K562 (cell line): ENCODE measurements around the gene TRIO. TPM values are rescaled to one million over a fixed set of nuclear protein-coding genes. Genes with fewer than 3 reads are reported as not detected.

Experiments
- ATAC-seq: fragments of 200-7000 bp; cut with Tn5 transposase; 3 replicates; pipeline ENCODE4 v1.9.1; 2020; ENCODE audit warnings: moderate library complexity
- BruUV-seq: library from RNA; stranded (reverse); fragments of 400-500 nt; replicated peaks from 2 replicates; lab custom pipeline; 2021; lab: Mats Ljungman, UMichigan
- CTCF ChIA-PET: fragments of 300-600 bp; formaldehyde crosslinking; extraction: SDS; loops from one replicate; lab custom pipeline; 2021; ENCODE audit warnings: low intra/inter-chr PET ratio; lab: Yijun Ruan, JAX
- POLR2A ChIA-PET: fragments of 300-600, 350-650 bp; sonication (Branson Sonifier 250); formaldehyde crosslinking; extraction: SDS; loops from one replicate; lab custom pipeline; 2021; ENCODE audit warnings: antibody characterized with exemption, inconsistent platforms; lab: Yijun Ruan, JAX
- DNase-seq, 4 experiments: peaks; one replicate each; pipeline versions ENCODE4 v3.0.0 to v3.0.0-alpha.2; 2011 to 2018; ENCODE audit warnings: low spot score in 3 of 4, mixed read lengths in 3 of 4; ENCODE audit errors: extremely low read depth in 1 of 4
- FAIRE-seq: peaks from 2 replicates; lab custom pipeline; 2011; peaks lifted over from hg19 to GRCh38; lab: Jason Lieb, UNC
- H2AFZ ChIP-seq: 2 replicates; pipeline ENCODE4 v1.6.0; 2011; ENCODE audit warnings: low read depth, low read length, control low read depth, inconsistent platforms
- H3K27ac ChIP-seq: fragments of 200-600 bp; 3 replicates; pipeline ENCODE4 v1.8.0; 2011; ENCODE audit warnings: low read depth, mild to moderate bottlenecking, control low read depth, inconsistent platforms, low read length, moderate library complexity, mixed read lengths; ENCODE audit errors: extremely low read depth
- H3K27me3 ChIP-seq, 2 experiments: fragments of 300-600 bp in 1 of 2; 2 replicates in 1 of 2; 3 replicates in 1 of 2; pipeline versions ENCODE4 v1.6.0 to v1.8.0; 2011; ENCODE audit warnings: inconsistent platforms in 2 of 2, low read length in 2 of 2, mild to moderate bottlenecking in 1 of 2, mixed read lengths in 1 of 2, moderate library complexity in 1 of 2; ENCODE audit not compliant: control insufficient read depth in 2 of 2, insufficient read depth in 2 of 2
- H3K36me3 ChIP-seq: fragments of 300-600 bp; 3 replicates; pipeline ENCODE4 v1.8.0; 2011; ENCODE audit warnings: mild to moderate bottlenecking, low read length, inconsistent platforms; ENCODE audit not compliant: control insufficient read depth, insufficient read depth
- H3K4me1 ChIP-seq, 2 experiments: fragments of 200-600 bp in 1 of 2; replicated peaks in 1 of 2; 2 replicates in 1 of 2; 3 replicates in 1 of 2; pipeline versions ENCODE4 v1.5.1 to v1.8.0; 2011; ENCODE audit warnings: inconsistent platforms in 2 of 2, low read length in 2 of 2, mild to moderate bottlenecking in 1 of 2, mixed read lengths in 1 of 2, moderate library complexity in 1 of 2; ENCODE audit not compliant: control insufficient read depth in 2 of 2, insufficient read depth in 2 of 2
- H3K4me2 ChIP-seq: 2 replicates; pipeline ENCODE4 v1.6.1; 2011; ENCODE audit warnings: low read length, control low read depth, inconsistent platforms, mixed read lengths; ENCODE audit not compliant: insufficient read depth
- H3K4me3 ChIP-seq: fragments of 200-600 bp; sonication (generic), shearing (Covaris generic); 2 replicates; pipeline ENCODE4 v1.5.1; 2016; ENCODE audit warnings: control low read depth, inconsistent platforms
- H3K79me2 ChIP-seq: fragments of 200-600 bp; 3 replicates; pipeline ENCODE4 v1.8.0; 2011; ENCODE audit warnings: low read length, inconsistent platforms; ENCODE audit not compliant: control insufficient read depth, insufficient read depth
- H3K9ac ChIP-seq, 2 experiments: 2 replicates each; pipeline versions ENCODE4 v1.6.0 to v1.6.1; 2011; ENCODE audit warnings: low read depth in 2 of 2, low read length in 2 of 2, control low read depth in 1 of 2, inconsistent platforms in 1 of 2, mild to moderate bottlenecking in 1 of 2, mixed read lengths in 1 of 2; ENCODE audit not compliant: insufficient read depth in 1 of 2
- H3K9me1 ChIP-seq: one replicate; pipeline ENCODE4 v1.6.0; 2011; ENCODE audit warnings: inconsistent platforms, mild to moderate bottlenecking, low read length, moderate library complexity; ENCODE audit not compliant: control insufficient read depth, insufficient read depth
- H3K9me3 ChIP-seq: replicated peaks from 2 replicates; pipeline ENCODE4 v1.5.1; 2011; ENCODE audit warnings: low read depth, low read length, inconsistent platforms; ENCODE audit not compliant: control insufficient read depth, insufficient read depth
- H4K20me1 ChIP-seq: replicated peaks from 2 replicates; pipeline ENCODE4 v1.6.1; 2011; ENCODE audit warnings: low read length, inconsistent platforms, mixed read lengths; ENCODE audit not compliant: control insufficient read depth, insufficient read depth
- CBX5 ChIP-seq: IDR thresholded peaks from 2 replicates; pipeline ENCODE4 v1.6.1; 2014; ENCODE audit warnings: low read depth, borderline replicate concordance
- CC2D1A ChIP-seq: fragments of 450-650 bp; IDR thresholded peaks from 2 replicates; pipeline ENCODE4 v1.6.1; 2017; ENCODE audit warnings: mild to moderate bottlenecking
- CREB3 ChIP-seq: fragments of 450-650 bp; conservative IDR thresholded peaks from 2 replicates; pipeline ENCODE4 v1.6.1; 2016; ENCODE audit warnings: missing genetic modification characterization, low read depth, mild to moderate bottlenecking, missing compliant biosample characterization, moderate library complexity
- CREB5 ChIP-seq: fragments of 250-450 bp; sonication (Bioruptor Pico); IDR thresholded peaks from 2 replicates; pipeline ENCODE4 v1.5.0; 2020; ENCODE audit warnings: mild to moderate bottlenecking
- HMGN3 ChIP-seq: IDR thresholded peaks from 2 replicates; pipeline ENCODE4 v1.6.1; 2011; ENCODE audit warnings: borderline replicate concordance, low read depth, mild to moderate bottlenecking, mixed read lengths, low read length; ENCODE audit not compliant: insufficient read length; ENCODE audit errors: extremely low read depth
- ILF3 ChIP-seq: fragments of 450-650 bp; IDR thresholded peaks from 2 replicates; pipeline ENCODE4 v1.6.1; 2018; ENCODE audit warnings: antibody characterized with exemption, mild to moderate bottlenecking, moderate library complexity, borderline replicate concordance
- KDM4B ChIP-seq, 2 experiments: fragments of 450-650 bp in 1 of 2; sonication (generic) in 1 of 2; IDR thresholded peaks; 2 replicates each; pipeline ENCODE4 v1.6.1; 2016 to 2017; ENCODE audit warnings: borderline replicate concordance in 2 of 2, antibody characterized with exemption in 1 of 2, low read depth in 1 of 2, mild to moderate bottlenecking in 1 of 2
- MAFK ChIP-seq: IDR thresholded peaks from 2 replicates; pipeline ENCODE4 v1.6.1; 2011; ENCODE audit warnings: low read length, improper control_type of control experiment
- NCOA4 ChIP-seq: fragments of 450-650 bp; IDR thresholded peaks from 2 replicates; pipeline ENCODE4 v1.6.1; 2018; ENCODE audit warnings: mild to moderate bottlenecking; ENCODE audit not compliant: partially characterized antibody
- PHB ChIP-seq: fragments of 250-450 bp; sonication (Bioruptor Pico); IDR thresholded peaks from 2 replicates; pipeline ENCODE4 v1.5.0; 2021
- POLR3G ChIP-seq: IDR thresholded peaks from 2 replicates; pipeline ENCODE4 v1.6.1; 2011; ENCODE audit not compliant: insufficient read length, insufficient replicate concordance; ENCODE audit errors: extremely low read depth
- ZBED1 ChIP-seq: IDR thresholded peaks from 2 replicates; pipeline ENCODE4 v1.6.1; 2014
- ZZZ3 ChIP-seq: fragments of 450-650 bp; IDR thresholded peaks from 2 replicates; pipeline ENCODE4 v1.6.1; 2016; ENCODE audit warnings: antibody characterized with exemption, mild to moderate bottlenecking, moderate library complexity
- WGBS: fragments of 100-300 bp; shearing (Covaris generic); methylation state at CpG from one replicate; pipeline ENCODE4 v1.1.6; 2016; ENCODE audit warnings: low coverage, mixed read lengths; ENCODE audit not compliant: insufficient coverage; ENCODE audit errors: missing lambda C conversion rate; 5-methylcytosine and 5-hydroxymethylcytosine counted together
- in situ Hi-C: fragments of 300-500 bp; cut with MboI; formaldehyde crosslinking; loops from 4 replicates; pipeline ENCODE4 v1.15.0; 2018; ENCODE audit warnings: inconsistent platforms, mixed read lengths
- intact Hi-C: fragments of 100-400 bp; cut with micrococcal nuclease; formaldehyde crosslinking; loops from 2 replicates; pipeline ENCODE4 v1.14.2; 2022
- polyA plus RNA-seq, 8 experiments: library from polyadenylated mRNA; depleted of rRNA in 4 of 8; stranded (reverse) in 5 of 8; unstranded in 3 of 8; fragments of >200 nt; fragmentation: Nextera tagmentation in 2 of 8; fragmentation: Illumina TruSeq in 1 of 8; extraction: Ambion mirVana in 2 of 8; extraction: Trizol in 1 of 8; gene quantifications; 2 replicates each; pipeline versions ENCODE4 v1.2.1 to v1.2.3, GENCODE V29; 2011 to 2014; ENCODE audit warnings: inconsistent platforms in 1 of 8, missing spikeins in 1 of 8
- total RNA-seq, 7 experiments: library from RNA; depleted of rRNA in 6 of 7; stranded (reverse); fragments of >200 nt in 6 of 7; fragmentation: Illumina TruSeq in 2 of 7; extraction: Trizol in 2 of 7; gene quantifications; 2 replicates each; pipeline versions ENCODE4 v1.2.1 to v1.2.3, GENCODE V29; 2011 to 2021; ENCODE audit warnings: low replicate concordance in 1 of 7

The TRIO gene
- total and polyA plus RNA-seq, 9 of the 15 experiments (the other 6 are each of a cell fraction or from before 2014, with no cell fraction given): 0.24 to 5.0 (median 1.1) TPM

- ATAC-seq (no peak), FAIRE-seq (no peak), DNase-seq (no peak)
- no peak overlapping the region for H3K4me2 ChIP-seq
- no peaks in the 10 kb centered on the region for H3K36me3 ChIP-seq
- H3K9me3 ChIP-seq: no peaks in the 10 kb centered on the region
- no peaks in the 10 kb centered on the region for H3K9me1 ChIP-seq
- H2AFZ ChIP-seq: no peak overlapping the region
- H3K27me3 ChIP-seq: peaks cover 23 to 59% of the 10 kb centered on the region in 2 experiments
- in situ Hi-C loops (no loop called here), intact Hi-C loops (no loop called here)
- no peaks in the 10 kb centered on the region for H4K20me1 ChIP-seq
- TF ChIP-seq CC2D1A: no peak
- TF ChIP-seq CREB5 (CRISPR knock-in tag): no peak
- TF ChIP-seq CBX5: no peak
- H3K4me1 ChIP-seq: no peaks in the 10 kb centered on the region
- no peak overlapping the region for H3K4me3 ChIP-seq
- CTCF ChIA-PET: no interaction called here
- POLR2A ChIA-PET: interaction anchor here (0.5 kb wide), 1 partner anchor 111 kb away, joined by 3 read pairs; no protein-coding TSS in a partner anchor
- no TSS peak for BruUV-seq
- no peak overlapping the region for H3K9ac ChIP-seq
- H3K27ac ChIP-seq: no peak overlapping the region
- 2% methylated on average over 3 of the region's 3 CpGs for WGBS
- H3K79me2 ChIP-seq: no peaks in the 10 kb centered on the region
These were observed 272.5 kb downstream of the TRIO start for GRCh38 chr5:14415698-14416074.

GRCh38 chr5:14416621-14417275, 273.6 kb downstream of the TRIO start:
- H3K4me2 ChIP-seq: no peak overlapping the region
- peaks cover 25 to 64% of the 10 kb centered on the region in 2 experiments for H3K27me3 ChIP-seq
- DNase-seq: no peak
- in situ Hi-C loops (no loop called here), intact Hi-C loops (no loop called here)
- H3K36me3 ChIP-seq: no peaks in the 10 kb centered on the region
- no peak overlapping the region for H3K4me3 ChIP-seq
- H3K27ac ChIP-seq: no peak overlapping the region
- H4K20me1 ChIP-seq: no peaks in the 10 kb centered on the region
- no peak overlapping the region for H3K9ac ChIP-seq
- WGBS: 6% methylated on average over 12 of the region's 12 CpGs
- H3K4me1 ChIP-seq: no peaks in the 10 kb centered on the region
- H3K9me1 ChIP-seq: no peaks in the 10 kb centered on the region
- ChIA-PET CTCF (no interaction called here), POLR2A (interaction anchor here (0.6 to 1.2 kb wide), 3 partner anchors 8 to 274 kb away, joined by 3 read pairs; no protein-coding TSS in a partner anchor)
- H2AFZ ChIP-seq: no peak overlapping the region
- TF ChIP-seq NCOA4: no peak
- no peak for TF ChIP-seq HMGN3
- TF ChIP-seq MAFK: no peak
- TF ChIP-seq KDM4B (IDR thresholded peaks at IDR 0.05; ENCODE audit: borderline replicate concordance in 2 of 2, low read depth in 1 of 2): no peak
- TF ChIP-seq CREB3: no peak
- no peak for TF ChIP-seq ZZZ3
- TF ChIP-seq ZBED1: no peak
- no peak for TF ChIP-seq POLR3G
- no peak for TF ChIP-seq ILF3
- TF ChIP-seq PHB (CRISPR knock-in tag): no peak
- ATAC-seq: no peak
- no peaks in the 10 kb centered on the region for H3K79me2 ChIP-seq
- no TSS peak for BruUV-seq
- no peaks in the 10 kb centered on the region for H3K9me3 ChIP-seq
- FAIRE-seq: no peak
